ENCODE results near the gene GLA.

GLA gene

GRCh38 chrX:101385795-101386541 lies 21.8 kb downstream of the GLA start, which contains the start of gene BTK:
TSS of gene BTK (minus strand) at chrX:101386191. CDS start at chrX:101375284, 10,907 bp downstream.
- Mint-ChIP-seq H3K27me3 (no peaks in the 10 kb centered on the region), H3K4me3 (peak within 1 kb of the TSS in 1 of 2 donors; percentile 34), H3K9me3 (no peaks in the 10 kb centered on the region), H3K4me1 (peaks cover 13% of the 10 kb centered on the region), H3K27ac (no peak within 1 kb of the TSS)
- DNase-seq = no peak
- ATAC-seq = no peak

GRCh38 chrX:101385026-101385684 lies 22.6 kb downstream of the GLA start:
- Mint-ChIP-seq H3K27me3 (no peaks in the 10 kb centered on the region), H3K9me3 (no peaks in the 10 kb centered on the region), H3K4me1 (peaks cover 13% of the 10 kb centered on the region), H3K4me3 (no peak overlapping the region), H3K27ac (no peak overlapping the region)
- DNase-seq (no peak), ATAC-seq (no peak)

DNA sequence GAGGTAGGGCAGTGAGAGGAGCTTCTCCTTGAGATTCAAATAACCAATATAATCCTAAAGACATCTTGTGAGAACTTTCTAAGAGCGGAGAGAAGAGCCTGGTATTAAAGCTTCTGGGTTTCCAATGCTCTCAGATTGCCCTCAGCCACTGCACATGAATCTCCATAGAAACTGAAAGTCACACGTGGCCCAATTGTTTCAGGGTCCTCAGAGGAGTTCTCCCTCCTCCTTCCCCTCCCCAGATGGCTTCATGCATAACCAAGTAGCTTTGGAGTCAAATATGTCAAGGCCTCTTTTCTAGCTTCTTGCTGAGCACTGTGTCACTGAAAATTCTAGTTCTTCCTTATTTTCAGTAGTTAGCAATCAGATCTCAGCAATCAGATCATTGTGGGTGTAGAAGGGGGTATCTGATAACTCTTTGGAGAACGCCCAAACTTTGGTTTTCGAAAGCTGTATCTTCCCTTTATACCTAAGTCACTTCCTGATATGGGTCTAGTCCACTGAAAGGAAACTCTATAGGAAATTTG lies 24.0 kb downstream of the GLA start:
- H3K9me3 Mint-ChIP-seq = no peaks in the 10 kb centered on the region
- no peak overlapping the region for H3K27ac Mint-ChIP-seq
- ATAC-seq (no peak), DNase-seq (no peak)
- H3K4me1 Mint-ChIP-seq = peaks cover 13% of the 10 kb centered on the region
- H3K4me3 Mint-ChIP-seq = no peak overlapping the region
- H3K27me3 Mint-ChIP-seq = no peaks in the 10 kb centered on the region

DNA sequence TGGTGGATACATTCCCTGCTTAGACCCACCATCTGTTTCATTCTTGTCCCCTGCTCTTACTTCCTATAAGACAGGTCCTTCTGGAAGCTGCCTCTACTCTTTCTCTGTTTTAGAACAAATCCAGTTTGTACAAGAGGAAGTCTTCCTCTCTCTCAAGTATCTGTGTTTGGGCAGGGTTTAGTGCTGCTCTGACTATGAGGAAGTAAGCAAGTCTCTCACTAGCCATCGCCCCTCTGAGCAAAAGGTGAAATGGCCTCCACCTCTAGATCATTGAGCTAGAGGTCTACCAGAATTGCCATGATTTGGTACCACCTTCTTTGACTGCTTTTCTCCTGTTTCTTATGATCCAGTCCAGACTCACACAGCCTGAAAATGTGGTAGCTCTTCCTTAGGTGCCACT lies 30.2 kb downstream of the GLA start:
- no peaks in the 10 kb centered on the region for H3K9me3 Mint-ChIP-seq
- H3K27ac Mint-ChIP-seq = no peak overlapping the region
- H3K27me3 Mint-ChIP-seq = no peaks in the 10 kb centered on the region
- H3K4me1 Mint-ChIP-seq = no peaks in the 10 kb centered on the region
- ATAC-seq = no peak
- H3K4me3 Mint-ChIP-seq = no peak overlapping the region
- no peak for DNase-seq

DNA sequence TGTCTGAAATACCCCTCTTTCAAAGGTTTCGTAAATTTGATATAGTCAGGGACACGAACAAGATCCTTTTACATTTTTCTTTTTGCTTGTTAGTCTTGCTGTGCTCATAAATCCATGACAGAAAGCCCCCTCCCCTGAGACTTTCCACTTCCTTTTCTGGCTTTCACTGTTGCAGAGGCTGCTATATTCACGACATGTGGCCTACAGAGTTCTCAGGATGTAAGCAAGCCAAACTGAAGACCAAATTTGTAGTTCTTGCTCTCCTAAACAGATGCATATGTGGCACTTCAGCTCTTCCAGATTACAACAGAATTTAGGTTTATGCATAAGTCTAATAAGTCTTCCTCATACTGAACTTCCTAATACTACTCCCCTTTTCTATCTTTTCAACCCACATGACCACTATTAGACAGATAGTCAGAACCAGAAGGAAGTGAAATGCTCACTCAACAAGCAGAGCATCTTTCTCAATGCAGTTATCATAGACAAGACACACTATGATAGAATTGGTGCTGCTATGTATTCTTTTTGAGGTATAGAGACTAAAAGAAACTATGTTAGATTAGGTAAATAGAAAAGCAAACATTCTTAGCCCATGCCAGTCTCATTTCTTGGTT lies 36.7 kb downstream of the GLA start:
- no peak for ATAC-seq
- DNase-seq = no peak
- Mint-ChIP-seq H3K9me3 (no peaks in the 10 kb centered on the region), H3K4me1 (no peaks in the 10 kb centered on the region), H3K27ac (no peak overlapping the region), H3K4me3 (no peak overlapping the region), H3K27me3 (peaks cover 7% of the 10 kb centered on the region)

GRCh38 chrX:101369687-101370086 lies 38.0 kb downstream of the GLA start:
- no peak overlapping the region for H3K27ac Mint-ChIP-seq
- H3K4me1 Mint-ChIP-seq = no peaks in the 10 kb centered on the region

GRCh38 chrX:101368800-101369199 lies 38.9 kb downstream of the GLA start:
- no peak for ATAC-seq
- no peaks in the 10 kb centered on the region for H3K9me3 Mint-ChIP-seq
- no peak overlapping the region for H3K27ac Mint-ChIP-seq
- DNase-seq = no peak
- H3K4me3 Mint-ChIP-seq = no peak overlapping the region
- H3K27me3 Mint-ChIP-seq = peaks cover 7% of the 10 kb centered on the region
- no peaks in the 10 kb centered on the region for H3K4me1 Mint-ChIP-seq

More at GRCh38 chrX:101369687-101370086, 38.0 kb downstream of the GLA start:
- DNase-seq (no peak), ATAC-seq (no peak)
- H3K9me3 Mint-ChIP-seq = no peaks in the 10 kb centered on the region
- H3K27me3 Mint-ChIP-seq = peaks cover 7% of the 10 kb centered on the region
- H3K4me3 Mint-ChIP-seq = no peak overlapping the region

DNA sequence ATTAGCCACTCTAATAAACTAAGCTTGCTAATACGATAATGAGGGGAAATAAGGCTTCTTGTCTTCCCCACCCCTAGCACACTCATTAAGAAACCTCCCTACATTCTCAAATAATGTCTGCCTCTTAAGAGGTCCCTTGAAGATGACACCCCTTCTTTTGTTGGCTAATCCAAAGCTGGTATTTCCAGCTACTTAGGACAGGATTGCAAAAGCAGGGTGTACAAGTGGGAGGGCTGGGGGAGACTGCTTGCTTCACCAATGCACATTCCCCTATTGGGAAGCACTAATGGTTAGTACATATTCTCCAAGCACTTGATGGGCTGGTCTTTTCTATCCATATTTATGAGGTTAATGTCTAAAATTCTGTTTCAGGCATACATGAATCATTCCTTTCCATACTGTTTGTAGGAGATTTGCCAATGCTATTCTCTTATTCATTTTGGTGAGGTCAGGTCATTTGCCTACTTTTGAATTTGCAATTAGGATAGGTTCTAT lies 42.4 kb downstream of the GLA start:
- H3K4me1 Mint-ChIP-seq = no peaks in the 10 kb centered on the region
- no peak overlapping the region for H3K4me3 Mint-ChIP-seq
- H3K27me3 Mint-ChIP-seq = peaks cover 7% of the 10 kb centered on the region
- no peak for ATAC-seq
- H3K9me3 Mint-ChIP-seq = no peaks in the 10 kb centered on the region
- DNase-seq = no peak
- no peak overlapping the region for H3K27ac Mint-ChIP-seq

GRCh38 chrX:101362757-101363156 lies 45.0 kb downstream of the GLA start:
- no peak for ATAC-seq

DNA sequence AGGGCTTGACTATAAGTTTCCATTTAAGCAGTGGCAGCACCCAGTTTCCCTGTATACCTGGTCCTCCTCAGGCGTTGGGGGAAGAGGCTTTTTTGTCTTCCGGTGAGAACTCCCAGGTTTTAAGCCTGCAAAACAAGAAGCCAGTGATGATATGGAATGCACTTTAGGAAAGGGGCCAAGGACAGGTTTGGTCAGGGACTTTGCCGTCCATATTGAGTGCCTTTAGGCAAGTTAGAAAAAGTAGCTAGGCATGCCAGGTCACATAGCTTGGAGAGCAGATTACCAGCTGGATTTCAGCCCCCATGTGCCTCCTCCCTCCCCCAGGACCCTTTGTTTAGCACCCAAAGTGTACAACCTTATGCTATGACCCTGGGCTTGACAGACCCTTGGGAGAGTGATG lies 45.6 kb downstream of the GLA start:
- no peaks in the 10 kb centered on the region for H3K27me3 Mint-ChIP-seq
- no peak overlapping the region for H3K4me3 Mint-ChIP-seq
- H3K4me1 Mint-ChIP-seq = peaks cover 5% of the 10 kb centered on the region

More at GRCh38 chrX:101362757-101363156, 45.0 kb downstream of the GLA start:
- H3K27me3 Mint-ChIP-seq = no peaks in the 10 kb centered on the region
- DNase-seq = no peak
- no peak overlapping the region for H3K4me3 Mint-ChIP-seq
- peaks cover 5% of the 10 kb centered on the region for H3K4me1 Mint-ChIP-seq
- H3K27ac Mint-ChIP-seq = no peak overlapping the region
- no peaks in the 10 kb centered on the region for H3K9me3 Mint-ChIP-seq

DNA sequence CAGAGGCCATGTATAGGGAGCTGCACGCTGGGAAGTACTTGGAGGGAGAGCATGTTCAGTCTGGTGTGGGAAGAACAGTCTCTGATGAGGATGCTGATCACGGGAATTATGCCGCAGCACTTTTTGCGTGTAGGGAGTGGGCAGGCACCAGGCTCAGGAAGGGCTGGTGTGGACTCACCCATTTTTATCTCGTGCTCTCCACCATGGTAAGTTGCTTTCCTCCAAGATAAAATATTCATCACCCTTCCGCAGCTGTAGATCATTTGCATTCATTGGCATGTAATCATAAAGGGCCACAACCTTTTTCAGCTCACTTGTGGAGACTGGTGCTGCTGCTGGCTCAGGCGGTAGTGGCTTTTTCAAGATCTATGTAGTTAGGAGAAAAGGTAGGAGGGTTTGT lies 47.3 kb downstream of the GLA start:
- Mint-ChIP-seq H3K27ac (no peak overlapping the region), H3K4me3 (no peak overlapping the region), H3K4me1 (peaks cover 5% of the 10 kb centered on the region), H3K27me3 (no peaks in the 10 kb centered on the region), H3K9me3 (no peaks in the 10 kb centered on the region)
- ATAC-seq = no peak
- no peak for DNase-seq

More for the DNA sequence above, 45.6 kb downstream of the GLA start:
- Mint-ChIP-seq H3K27ac (no peak overlapping the region), H3K9me3 (no peaks in the 10 kb centered on the region)
- DNase-seq = no peak
- no peak for ATAC-seq

DNA sequence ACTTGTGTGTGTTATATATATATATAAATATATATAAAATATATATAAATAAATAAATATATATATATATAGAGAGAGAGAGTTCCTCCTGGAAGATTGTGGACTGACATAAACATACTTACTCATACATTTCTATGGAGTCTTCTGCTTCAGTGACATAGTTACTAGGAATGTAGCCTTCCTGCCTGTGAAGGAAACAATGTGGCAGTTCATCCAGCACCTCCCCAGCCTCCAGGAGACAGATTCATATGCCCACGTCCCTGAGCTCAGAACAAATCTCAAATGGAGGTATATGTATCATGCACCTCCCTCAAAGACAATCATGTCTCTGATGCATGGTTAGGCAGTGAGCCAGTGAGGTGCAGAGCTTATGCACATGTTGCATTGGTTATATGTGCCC lies 47.8 kb downstream of the GLA start:
- peaks cover 5% of the 10 kb centered on the region for H3K4me1 Mint-ChIP-seq
- H3K4me3 Mint-ChIP-seq = no peak overlapping the region
- H3K27me3 Mint-ChIP-seq = no peaks in the 10 kb centered on the region
- DNase-seq (no peak), ATAC-seq (no peak)
- H3K9me3 Mint-ChIP-seq = no peaks in the 10 kb centered on the region
- H3K27ac Mint-ChIP-seq = no peak overlapping the region

- ATAC-seq = no peak
- Mint-ChIP-seq H3K27me3 (no peaks in the 10 kb centered on the region), H3K4me3 (no peak overlapping the region), H3K4me1 (peaks cover 5% of the 10 kb centered on the region), H3K27ac (no peak overlapping the region), H3K9me3 (no peaks in the 10 kb centered on the region)
- DNase-seq = no peak
Observed at GRCh38 chrX:101357166-101357795, 50.4 kb downstream of the GLA start.

- Mint-ChIP-seq H3K9me3 (no peaks in the 10 kb centered on the region), H3K4me1 (peaks cover 10% of the 10 kb centered on the region), H3K4me3 (peak overlapping the region; percentile 91 to 93), H3K27me3 (no peaks in the 10 kb centered on the region), H3K27ac (peak overlapping the region; percentile 92 to 94)
- DNase-seq = no peak
- peak; percentile 21 for ATAC-seq
Observed at GRCh38 chrX:101349193-101349562, 58.5 kb downstream of the GLA start.

- H3K4me3 Mint-ChIP-seq = peak within 1 kb of the TSS; percentile 91 to 93
- H3K27ac Mint-ChIP-seq = peak within 1 kb of the TSS; percentile 93 to 94
- no peaks in the 10 kb centered on the region for H3K27me3 Mint-ChIP-seq
Observed at GRCh38 chrX:101348452-101349192, 59.1 kb downstream of the GLA start, which contains the start of gene TIMM8A. TSS of gene TIMM8A (minus strand) at chrX:101348742. CDS start at chrX:101348664, 78 bp downstream.

More at GRCh38 chrX:101348452-101349192, 59.1 kb downstream of the GLA start, which contains the start of gene TIMM8A:
- DNase-seq (peak; percentile 63 to 74), ATAC-seq (peak; percentile 98)
- Mint-ChIP-seq H3K4me1 (peaks cover 14% of the 10 kb centered on the region), H3K9me3 (no peaks in the 10 kb centered on the region)
